ENCODE data around the gene TMEM185B.

GRCh38 chr2:120204022-120204405 is 19.2 kb downstream of the TMEM185B start:
- TF ChIP-seq CTCF (IDR thresholded peaks at IDR 0.05; ENCODE audit: low read depth, low read length, missing input control) (no peak), GABPA (IDR thresholded peaks at IDR 0.05 in 1 of 2, conservative IDR thresholded peaks at IDR 0.05 in 1 of 2) (no peak), TAF1 (conservative IDR thresholded peaks at IDR 0.05) (no peak)
- TF ChIP-seq, protein P1, sequence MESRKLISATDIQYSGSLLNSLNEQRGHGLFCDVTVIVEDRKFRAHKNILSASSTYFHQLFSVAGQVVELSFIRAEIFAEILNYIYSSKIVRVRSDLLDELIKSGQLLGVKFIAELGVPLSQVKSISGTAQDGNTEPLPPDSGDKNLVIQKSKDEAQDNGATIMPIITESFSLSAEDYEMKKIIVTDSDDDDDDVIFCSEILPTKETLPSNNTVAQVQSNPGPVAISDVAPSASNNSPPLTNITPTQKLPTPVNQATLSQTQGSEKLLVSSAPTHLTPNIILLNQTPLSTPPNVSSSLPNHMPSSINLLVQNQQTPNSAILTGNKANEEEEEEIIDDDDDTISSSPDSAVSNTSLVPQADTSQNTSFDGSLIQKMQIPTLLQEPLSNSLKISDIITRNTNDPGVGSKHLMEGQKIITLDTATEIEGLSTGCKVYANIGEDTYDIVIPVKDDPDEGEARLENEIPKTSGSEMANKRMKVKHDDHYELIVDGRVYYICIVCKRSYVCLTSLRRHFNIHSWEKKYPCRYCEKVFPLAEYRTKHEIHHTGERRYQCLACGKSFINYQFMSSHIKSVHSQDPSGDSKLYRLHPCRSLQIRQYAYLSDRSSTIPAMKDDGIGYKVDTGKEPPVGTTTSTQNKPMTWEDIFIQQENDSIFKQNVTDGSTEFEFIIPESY (IDR thresholded peaks at IDR 0.05) = no peak

All from liver (tissue), 3 donors.